ENCODE measurements around the gene THOP1.

- TF ChIP-seq CTCF (IDR thresholded peaks at IDR 0.05) (no peak), EP300 (IDR thresholded peaks at IDR 0.05) (no peak), POLR2A (IDR thresholded peaks at IDR 0.05) (no peak)
These were observed 38.0 kb upstream of the THOP1 start for GRCh38 chr19:2747349-2747748.
